Measurements from ENCODE around the gene RNF220. TPM values are rescaled to one million over a fixed set of nuclear protein-coding genes. Genes with fewer than 3 reads are reported as not detected.

The RNF220 gene
- total and polyA plus RNA-seq, 2 donors from 2014 or later = 66.9 to 69.0 TPM

DNA sequence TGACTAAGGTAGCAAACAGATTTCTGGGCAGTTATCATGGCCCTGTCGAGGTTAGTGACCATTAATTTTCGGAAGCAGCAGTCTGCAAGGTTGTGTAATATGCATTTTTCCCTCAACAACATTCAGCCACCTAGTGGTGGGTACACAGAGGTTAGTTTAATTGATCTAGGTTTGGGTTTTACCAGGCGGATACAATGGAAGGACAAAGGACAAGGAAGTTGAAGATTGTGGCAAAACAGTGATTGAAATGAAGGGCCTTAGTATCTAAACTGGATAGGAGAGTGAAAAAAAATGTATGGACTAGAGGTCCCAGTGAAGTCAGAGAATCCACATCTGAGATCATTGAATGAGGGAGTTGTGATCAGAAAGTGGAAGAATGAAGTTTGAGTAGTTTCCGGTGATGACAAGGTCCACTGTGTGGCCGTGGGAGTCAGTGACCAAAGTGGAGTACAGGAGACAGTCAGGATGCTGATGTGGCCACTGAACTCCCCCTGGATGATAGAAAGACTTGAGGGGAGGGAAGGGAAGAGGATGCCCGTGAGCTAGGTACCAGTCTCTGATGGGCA lies 272.2 kb downstream of the RNF220 start:
- H3K36me3 ChIP-seq (ENCODE audit: control insufficient read depth in 2 of 3, insufficient read depth in 3 of 3, low read length in 3 of 3) = no peaks in the 10 kb centered on the region
- H3K9me3 ChIP-seq (ENCODE audit: control insufficient read depth in 2 of 3, insufficient read depth in 1 of 3, low read length in 3 of 3) = no peaks in the 10 kb centered on the region
- no peak overlapping the region for H3K4me3 ChIP-seq (ENCODE audit: low read length in 3 of 3)
- H3K4me1 ChIP-seq (ENCODE audit: control insufficient read depth in 2 of 3, insufficient read depth in 2 of 3, low read depth in 1 of 3, low read length in 3 of 3) = peaks cover 0 to 47% (median 31%) of the 10 kb centered on the region in 3 donors
- no peaks in the 10 kb centered on the region for H3K27me3 ChIP-seq (ENCODE audit: control insufficient read depth, insufficient read depth, low read length)
- DNase-seq = peak in 1 of 5 donors; percentile 8
- FAIRE-seq = no peak
- TF ChIP-seq CTCF (IDR thresholded peaks at IDR 0.05; ENCODE audit: borderline replicate concordance, extremely low read depth, insufficient read depth) = peak; percentile 36
- H3K9ac ChIP-seq (ENCODE audit: low read length in 3 of 3) = no peak overlapping the region
- H3K27ac ChIP-seq (ENCODE audit: low read depth in 2 of 2, low read length in 2 of 2) = peak overlapping the region; percentile 43 to 53
- intact Hi-C loops (cut with DNase I) = no loop called here

DNA sequence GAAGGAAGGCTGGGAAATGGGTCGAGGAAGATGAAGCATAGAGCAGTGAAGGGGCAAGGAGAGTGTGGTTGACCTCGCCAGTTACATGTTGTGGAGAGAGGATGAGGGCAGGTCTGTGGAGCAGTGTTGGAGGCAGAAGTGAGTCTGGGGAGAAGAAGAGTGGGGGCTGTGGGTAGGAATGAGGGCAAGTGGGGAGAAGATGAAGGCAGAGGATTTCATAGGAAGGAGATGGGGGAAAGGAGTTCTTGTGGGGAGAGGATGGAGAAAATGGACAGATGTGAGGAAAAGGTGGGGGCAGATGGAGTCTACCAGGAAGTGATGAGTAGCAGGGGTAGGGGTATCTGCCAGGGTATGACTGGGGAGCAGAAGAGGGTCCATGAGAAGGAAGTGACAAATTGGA lies 273.1 kb downstream of the RNF220 start:
- H3K27ac ChIP-seq (ENCODE audit: low read depth in 2 of 2, low read length in 2 of 2) = no peak overlapping the region
- intact Hi-C loops (cut with DNase I) = no loop called here
- DNase-seq = no peak

DNA sequence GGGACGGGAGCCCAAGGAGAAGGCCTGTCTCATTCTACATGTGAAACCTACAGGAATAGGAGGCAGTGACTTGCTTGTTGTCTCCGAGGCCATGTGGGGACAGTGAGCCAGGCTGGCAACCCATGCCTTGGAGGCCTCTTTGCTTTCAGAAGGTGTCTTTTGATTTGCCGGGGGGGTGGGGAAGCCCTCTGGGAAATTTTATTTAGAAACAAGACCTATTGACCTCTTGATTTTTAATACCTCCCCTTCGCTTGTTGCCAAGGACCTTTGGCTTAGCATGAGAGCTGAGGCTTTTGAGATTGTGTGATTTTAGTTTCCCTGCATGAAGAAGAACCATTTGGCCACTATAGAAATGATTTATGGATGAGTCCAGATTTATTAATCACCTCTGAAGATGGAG lies 273.6 kb downstream of the RNF220 start:
- Histone ChIP-seq H3K36me3 (ENCODE audit: control insufficient read depth in 2 of 3, insufficient read depth in 3 of 3, low read length in 3 of 3) (no peaks in the 10 kb centered on the region), H3K27ac (ENCODE audit: low read depth in 2 of 2, low read length in 2 of 2) (no peak overlapping the region), H3K4me3 (ENCODE audit: low read length in 3 of 3) (no peak overlapping the region), H3K9ac (ENCODE audit: low read length in 3 of 3) (no peak overlapping the region), H3K4me1 (ENCODE audit: control insufficient read depth in 2 of 3, insufficient read depth in 2 of 3, low read depth in 1 of 3, low read length in 3 of 3) (peaks cover 0 to 35% (median 18%) of the 10 kb centered on the region in 3 donors), H3K27me3 (ENCODE audit: control insufficient read depth, insufficient read depth, low read length) (no peaks in the 10 kb centered on the region), H3K9me3 (ENCODE audit: control insufficient read depth in 2 of 3, insufficient read depth in 1 of 3, low read length in 3 of 3) (no peaks in the 10 kb centered on the region)
- DNase-seq (peak in 1 of 5 donors; percentile 41), FAIRE-seq (no peak)
- TF ChIP-seq CTCF (IDR thresholded peaks at IDR 0.05; ENCODE audit: borderline replicate concordance, extremely low read depth, insufficient read depth) = no peak
- intact Hi-C loops (cut with DNase I) = no loop called here

More for the DNA sequence above, 273.1 kb downstream of the RNF220 start:
- no peak for TF ChIP-seq CTCF (IDR thresholded peaks at IDR 0.05; ENCODE audit: borderline replicate concordance, extremely low read depth, insufficient read depth)
- Histone ChIP-seq H3K9ac (ENCODE audit: low read length in 3 of 3) (no peak overlapping the region), H3K36me3 (ENCODE audit: control insufficient read depth in 2 of 3, insufficient read depth in 3 of 3, low read length in 3 of 3) (no peaks in the 10 kb centered on the region), H3K4me1 (ENCODE audit: control insufficient read depth in 2 of 3, insufficient read depth in 2 of 3, low read depth in 1 of 3, low read length in 3 of 3) (peaks cover 0 to 40% (median 23%) of the 10 kb centered on the region in 3 donors), H3K9me3 (ENCODE audit: control insufficient read depth in 2 of 3, insufficient read depth in 1 of 3, low read length in 3 of 3) (no peaks in the 10 kb centered on the region), H3K27me3 (ENCODE audit: control insufficient read depth, insufficient read depth, low read length) (no peaks in the 10 kb centered on the region), H3K4me3 (ENCODE audit: low read length in 3 of 3) (no peak overlapping the region)
- FAIRE-seq = no peak

DNA sequence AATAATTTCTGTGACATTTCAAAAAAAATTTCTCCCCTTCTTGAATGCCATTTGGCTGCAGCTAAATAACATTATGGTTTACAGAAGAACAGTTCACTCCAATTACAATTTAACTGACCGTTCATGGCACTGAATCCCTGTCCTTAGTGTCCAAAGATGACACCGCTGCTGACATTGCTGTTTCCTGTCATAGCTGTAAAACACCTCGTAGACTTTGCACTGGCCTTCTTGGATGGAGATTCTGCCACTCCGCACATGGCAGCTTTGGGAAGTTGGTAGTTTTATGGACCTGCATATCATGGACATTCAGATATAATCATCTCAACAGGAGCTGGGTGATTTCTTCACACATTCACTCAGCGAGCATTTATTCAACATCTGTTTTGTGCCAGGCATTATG lies 274.4 kb downstream of the RNF220 start:
- intact Hi-C loops (cut with DNase I) = no loop called here
- H3K27ac ChIP-seq (ENCODE audit: low read depth in 2 of 2, low read length in 2 of 2) = no peak overlapping the region
- FAIRE-seq = no peak
- no peaks in the 10 kb centered on the region for H3K36me3 ChIP-seq (ENCODE audit: control insufficient read depth in 2 of 3, insufficient read depth in 3 of 3, low read length in 3 of 3)
- TF ChIP-seq CTCF (IDR thresholded peaks at IDR 0.05; ENCODE audit: borderline replicate concordance, extremely low read depth, insufficient read depth) = no peak
- H3K4me3 ChIP-seq (ENCODE audit: low read length in 3 of 3) = no peak overlapping the region
- no peaks in the 10 kb centered on the region for H3K9me3 ChIP-seq (ENCODE audit: control insufficient read depth in 2 of 3, insufficient read depth in 1 of 3, low read length in 3 of 3)
- H3K4me1 ChIP-seq (ENCODE audit: control insufficient read depth in 2 of 3, insufficient read depth in 2 of 3, low read depth in 1 of 3, low read length in 3 of 3) = peaks cover 0 to 35% (median 18%) of the 10 kb centered on the region in 3 donors
- no peaks in the 10 kb centered on the region for H3K27me3 ChIP-seq (ENCODE audit: control insufficient read depth, insufficient read depth, low read length)
- DNase-seq = no peak
- no peak overlapping the region for H3K9ac ChIP-seq (ENCODE audit: low read length in 3 of 3)

Measured in kidney (tissue), 14 donors.